ENCODE measurements around the gene XPO1.
"Not testable (repeated sequence)": the region's sequence is repeated elsewhere in the genome, so short reads cannot be mapped to it uniquely, and the experiment has no call there.

The XPO1 gene

GRCh38 chr2:61538200-61538919 is at the start of gene XPO1:
XPO1 (minus strand) TSS chr2:61538356; CDS start chr2:61533897, 4,459 bp downstream.
- peak; percentile 98 for DNase-seq (ENCODE audit: low spot score)

- DNase-seq (ENCODE audit: low spot score) = not testable (repeated sequence)
Measured at GRCh38 chr2:61586928-61587327, 48.8 kb upstream of the XPO1 start.

- no peak for DNase-seq (ENCODE audit: low spot score)
Measured at GRCh38 chr2:61585383-61585782, 47.2 kb upstream of the XPO1 start.

- not testable (repeated sequence) for DNase-seq (ENCODE audit: low spot score)
Measured at GRCh38 chr2:61584368-61584767, 46.2 kb upstream of the XPO1 start.

- no peak for DNase-seq (ENCODE audit: low spot score)
Measured at GRCh38 chr2:61582165-61582564, 44.0 kb upstream of the XPO1 start.

GRCh38 chr2:61581716-61582115 is 43.6 kb upstream of the XPO1 start:
- DNase-seq (ENCODE audit: low spot score) = no peak

- no peak for DNase-seq (ENCODE audit: low spot score)
Measured at GRCh38 chr2:61575447-61575859, 37.3 kb upstream of the XPO1 start.

GRCh38 chr2:61566566-61566965 is 28.4 kb upstream of the XPO1 start:
- DNase-seq (ENCODE audit: low spot score) = no peak

- no peak for DNase-seq (ENCODE audit: low spot score)
Measured at GRCh38 chr2:61562615-61563014, 24.5 kb upstream of the XPO1 start.

GRCh38 chr2:61558160-61558559 is 20.0 kb upstream of the XPO1 start:
- DNase-seq (ENCODE audit: low spot score) = no peak

- no peak for DNase-seq (ENCODE audit: low spot score)
Measured at GRCh38 chr2:61557381-61557780, 19.2 kb upstream of the XPO1 start.

- DNase-seq (ENCODE audit: low spot score) = no peak
Measured at GRCh38 chr2:61554604-61555003, 16.4 kb upstream of the XPO1 start.

GRCh38 chr2:61550375-61551209 is 12.4 kb upstream of the XPO1 start:
- DNase-seq (ENCODE audit: low spot score) = no peak

- DNase-seq (ENCODE audit: low spot score) = no peak
Measured at GRCh38 chr2:61549546-61549945, 11.4 kb upstream of the XPO1 start.

GRCh38 chr2:61543062-61543461 is 4.9 kb upstream of the XPO1 start:
- no peak for DNase-seq (ENCODE audit: low spot score)

GRCh38 chr2:61540167-61540566 is 2.0 kb upstream of the XPO1 start:
- not testable (repeated sequence) for DNase-seq (ENCODE audit: low spot score)

GRCh38 chr2:61538920-61539520 is 864 bp upstream of the XPO1 start:
- peak; percentile 12 for DNase-seq (ENCODE audit: low spot score)

GRCh38 chr2:61537950-61538199 is 281 bp downstream of the XPO1 start:
- no peak for DNase-seq (ENCODE audit: low spot score)

- peak; percentile 34 for DNase-seq (ENCODE audit: low spot score)
Measured at GRCh38 chr2:61537277-61537949, 743 bp downstream of the XPO1 start.

- peak; percentile 74 for DNase-seq (ENCODE audit: low spot score)
Measured at GRCh38 chr2:61536572-61537276, 1.4 kb downstream of the XPO1 start.

GRCh38 chr2:61536180-61536571 is 2.0 kb downstream of the XPO1 start:
- DNase-seq (ENCODE audit: low spot score) = no peak

- no peak for DNase-seq (ENCODE audit: low spot score)
Measured at GRCh38 chr2:61535449-61535848, 2.7 kb downstream of the XPO1 start.

Data from AG20443 (cell line).